ENCODE results near the gene SYDE2.

GRCh38 chr1:85118751-85119150 is 82.1 kb downstream of the SYDE2 start:
- no peak for TF ChIP-seq CEBPB (IDR thresholded peaks at IDR 0.05)
- no peak for TF ChIP-seq CTCF (IDR thresholded peaks at IDR 0.05)
- no peak for TF ChIP-seq POLR2A (IDR thresholded peaks at IDR 0.05; ENCODE audit: low read length)
- TF ChIP-seq ELK1 (IDR thresholded peaks at IDR 0.05; ENCODE audit: low read depth, low read length) = no peak
- no peak for TF ChIP-seq MAX (IDR thresholded peaks at IDR 0.05)
- no peak for TF ChIP-seq JUNB (IDR thresholded peaks at IDR 0.05)
- TF ChIP-seq RAD21 (conservative IDR thresholded peaks at IDR 0.05 in 1 of 2, IDR thresholded peaks at IDR 0.05 in 1 of 2) = no peak
- no peak for TF ChIP-seq RFX5 (IDR thresholded peaks at IDR 0.05)
- no peak for TF ChIP-seq BHLHE40 (IDR thresholded peaks at IDR 0.05; ENCODE audit: low read depth, low read length)
